PC-9 (cell line): ENCODE results near the gene DLGAP4.

ENCODE experiments used
- CTCF ChIP-seq: fragments of 200-600 bp; sonication (generic); conservative IDR thresholded peaks from 2 replicates; pipeline ENCODE4 v1.6.1; 2017; ENCODE audit warnings: mixed run types, antibody characterized with exemption, mild to moderate bottlenecking, moderate library complexity
- EZH2 ChIP-seq: fragments of 200-600 bp; sonication (generic); IDR thresholded peaks from 2 replicates; pipeline ENCODE4 v1.8.0; 2017; ENCODE audit warnings: antibody characterized with exemption, low read depth

DNA sequence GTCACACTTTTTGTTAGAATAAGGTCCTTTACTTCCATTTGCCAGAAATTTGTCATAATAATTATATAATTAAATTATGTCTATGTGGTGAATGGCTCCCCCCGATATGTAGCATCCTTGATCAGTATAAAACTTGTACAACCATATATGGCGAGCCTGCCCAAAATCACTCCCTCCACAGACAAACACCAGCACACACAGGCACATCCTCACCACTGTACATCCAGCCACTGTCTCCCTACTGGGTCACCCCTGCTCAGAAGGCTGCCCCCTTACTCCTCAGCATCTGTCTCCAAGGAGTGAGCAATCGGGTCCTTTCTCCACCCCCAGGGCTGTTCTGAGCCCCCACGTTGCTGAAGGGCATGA, 148.2 kb downstream of the DLGAP4 start:
- TF ChIP-seq CTCF (no peak), EZH2 (no peak)
